SU-DHL-6 (cell line): Measurements from ENCODE around the gene GRM8.

Source experiments
- EZH2phosphoT487 ChIP-seq: fragments of 200-600 bp; sonication (generic), shearing (Covaris generic); conservative IDR thresholded peaks from 2 replicates; pipeline ENCODE4 v1.6.1; 2018; ENCODE audit warnings: mild to moderate bottlenecking, antibody characterized with exemption, low read length, moderate library complexity, mixed read lengths
- TF ChIP-seq, protein P1 (sequence below): fragments of 200-600 bp; sonication (generic); IDR thresholded peaks from one replicate; pipeline ENCODE4 v1.5.1; 2017; ENCODE audit warnings: antibody characterized with exemption, mild to moderate bottlenecking, low read length, moderate library complexity; ENCODE audit not compliant: insufficient read depth, poor library complexity, severe bottlenecking

- TF ChIP-seq, protein P1, sequence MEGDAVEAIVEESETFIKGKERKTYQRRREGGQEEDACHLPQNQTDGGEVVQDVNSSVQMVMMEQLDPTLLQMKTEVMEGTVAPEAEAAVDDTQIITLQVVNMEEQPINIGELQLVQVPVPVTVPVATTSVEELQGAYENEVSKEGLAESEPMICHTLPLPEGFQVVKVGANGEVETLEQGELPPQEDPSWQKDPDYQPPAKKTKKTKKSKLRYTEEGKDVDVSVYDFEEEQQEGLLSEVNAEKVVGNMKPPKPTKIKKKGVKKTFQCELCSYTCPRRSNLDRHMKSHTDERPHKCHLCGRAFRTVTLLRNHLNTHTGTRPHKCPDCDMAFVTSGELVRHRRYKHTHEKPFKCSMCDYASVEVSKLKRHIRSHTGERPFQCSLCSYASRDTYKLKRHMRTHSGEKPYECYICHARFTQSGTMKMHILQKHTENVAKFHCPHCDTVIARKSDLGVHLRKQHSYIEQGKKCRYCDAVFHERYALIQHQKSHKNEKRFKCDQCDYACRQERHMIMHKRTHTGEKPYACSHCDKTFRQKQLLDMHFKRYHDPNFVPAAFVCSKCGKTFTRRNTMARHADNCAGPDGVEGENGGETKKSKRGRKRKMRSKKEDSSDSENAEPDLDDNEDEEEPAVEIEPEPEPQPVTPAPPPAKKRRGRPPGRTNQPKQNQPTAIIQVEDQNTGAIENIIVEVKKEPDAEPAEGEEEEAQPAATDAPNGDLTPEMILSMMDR, result no peak
- TF ChIP-seq EZH2phosphoT487, result no peak
These were observed 528.7 kb downstream of the GRM8 start for GRCh38 chr7:126723966-126724544.
